SK-N-SH treated with all-trans-retinoic acid at 6 μM for 48 hours (cell line): ENCODE measurements around the gene TAF4B.

Experiments used
- ARNTL ChIP-seq: fragments of 450-650 bp; formaldehyde crosslinking; IDR thresholded peaks from 2 replicates; pipeline ENCODE4 v1.5.0; 2020; ENCODE audit warnings: low read depth, mild to moderate bottlenecking, moderate library complexity, borderline replicate concordance
- TOX ChIP-seq: fragments of 250-450 bp; sonication (Bioruptor Pico); IDR thresholded peaks from 2 replicates; pipeline ENCODE4 v1.8.0; 2021; ENCODE audit warnings: mild to moderate bottlenecking, moderate library complexity, borderline replicate concordance
- ZC3H10 ChIP-seq: fragments of 250-450 bp; sonication (Bioruptor Pico); IDR thresholded peaks from 2 replicates; pipeline ENCODE4 v1.5.1; 2021; ENCODE audit warnings: mild to moderate bottlenecking, moderate library complexity
- ZFP3 ChIP-seq: fragments of 250-450 bp; sonication (Bioruptor Pico); IDR thresholded peaks from 2 replicates; pipeline ENCODE4 v1.5.0; 2020; ENCODE audit warnings: mild to moderate bottlenecking, moderate library complexity
- ZNF565 ChIP-seq: fragments of 450-650 bp; formaldehyde crosslinking; conservative IDR thresholded peaks from 2 replicates; pipeline ENCODE4 v1.5.0; 2020; ENCODE audit warnings: low read depth, mild to moderate bottlenecking, moderate library complexity
- ZNF70 ChIP-seq: fragments of 450-650 bp; formaldehyde crosslinking; IDR thresholded peaks from 2 replicates; pipeline ENCODE4 v1.5.0; 2020; ENCODE audit warnings: mild to moderate bottlenecking, moderate library complexity
- TF ChIP-seq, protein P1 (sequence below): fragments of 250-450 bp; sonication (Bioruptor Pico); IDR thresholded peaks from 2 replicates; pipeline ENCODE4 v1.8.0; 2020; ENCODE audit warnings: mild to moderate bottlenecking, moderate library complexity, borderline replicate concordance

DNA sequence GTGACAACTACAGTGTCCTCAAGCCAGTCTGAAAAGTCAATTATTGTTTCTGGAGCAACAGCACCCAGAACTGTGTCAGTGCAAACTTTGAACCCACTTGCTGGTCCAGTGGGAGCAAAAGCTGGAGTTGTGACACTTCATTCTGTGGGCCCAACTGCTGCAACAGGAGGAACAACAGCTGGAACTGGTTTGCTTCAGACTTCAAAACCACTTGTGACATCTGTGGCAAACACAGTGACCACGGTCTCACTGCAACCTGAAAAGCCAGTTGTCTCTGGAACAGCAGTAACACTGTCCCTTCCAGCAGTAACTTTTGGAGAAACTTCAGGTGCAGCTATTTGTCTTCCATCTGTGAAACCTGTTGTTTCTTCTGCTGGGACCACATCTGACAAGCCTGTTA lies 59.8 kb downstream of the TAF4B start:
- TF ChIP-seq ZNF70 (no peak), ZC3H10 (CRISPR knock-in tag) (no peak), ZFP3 (CRISPR knock-in tag) (no peak), ARNTL (CRISPR knock-in tag) (no peak), TOX (CRISPR knock-in tag) (no peak), ZNF565 (CRISPR knock-in tag) (no peak)
- TF ChIP-seq, protein P1, sequence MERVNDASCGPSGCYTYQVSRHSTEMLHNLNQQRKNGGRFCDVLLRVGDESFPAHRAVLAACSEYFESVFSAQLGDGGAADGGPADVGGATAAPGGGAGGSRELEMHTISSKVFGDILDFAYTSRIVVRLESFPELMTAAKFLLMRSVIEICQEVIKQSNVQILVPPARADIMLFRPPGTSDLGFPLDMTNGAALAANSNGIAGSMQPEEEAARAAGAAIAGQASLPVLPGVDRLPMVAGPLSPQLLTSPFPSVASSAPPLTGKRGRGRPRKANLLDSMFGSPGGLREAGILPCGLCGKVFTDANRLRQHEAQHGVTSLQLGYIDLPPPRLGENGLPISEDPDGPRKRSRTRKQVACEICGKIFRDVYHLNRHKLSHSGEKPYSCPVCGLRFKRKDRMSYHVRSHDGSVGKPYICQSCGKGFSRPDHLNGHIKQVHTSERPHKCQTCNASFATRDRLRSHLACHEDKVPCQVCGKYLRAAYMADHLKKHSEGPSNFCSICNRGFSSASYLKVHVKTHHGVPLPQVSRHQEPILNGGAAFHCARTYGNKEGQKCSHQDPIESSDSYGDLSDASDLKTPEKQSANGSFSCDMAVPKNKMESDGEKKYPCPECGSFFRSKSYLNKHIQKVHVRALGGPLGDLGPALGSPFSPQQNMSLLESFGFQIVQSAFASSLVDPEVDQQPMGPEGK: no peak
